ENCODE measurements around the gene ZCCHC24.

Gene ZCCHC24

DNA sequence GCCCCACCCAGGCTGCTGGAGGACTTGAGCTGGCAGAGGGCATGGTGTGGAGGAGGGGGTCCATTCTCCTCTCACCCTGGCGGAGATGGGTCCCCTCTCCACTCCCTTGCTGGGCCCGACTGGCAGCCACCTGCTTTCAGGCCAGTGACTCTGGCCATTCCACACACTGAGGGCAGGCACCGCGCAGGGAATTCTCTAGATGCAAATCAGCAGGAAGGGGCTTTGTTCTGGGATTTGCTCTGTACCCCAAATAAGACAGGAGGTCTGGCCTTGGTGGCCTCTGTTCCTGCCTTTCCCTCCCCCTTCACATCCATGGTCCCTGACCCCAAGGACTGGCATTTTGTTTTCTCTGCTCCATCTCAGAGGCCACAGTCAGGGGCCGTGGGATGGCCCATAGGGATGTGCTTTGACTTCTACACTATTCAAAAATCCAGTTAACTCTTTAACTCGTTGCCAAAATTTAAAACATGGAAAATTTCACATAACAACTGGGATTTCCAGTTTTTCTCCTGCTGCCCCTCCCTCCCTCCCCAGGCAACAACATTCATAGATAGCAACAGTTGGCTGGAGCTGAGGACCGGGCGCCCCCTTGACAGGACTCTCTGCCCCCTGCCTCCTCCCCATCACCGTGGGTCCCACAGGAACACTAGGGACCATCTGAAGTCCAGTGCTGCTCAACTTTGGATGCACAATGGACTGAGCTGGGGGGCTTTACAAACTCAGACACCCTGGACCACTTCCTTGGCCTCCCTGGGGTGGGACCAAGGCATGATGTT, 64.3 kb downstream of the ZCCHC24 start:
- no peak for DNase-seq

DNA sequence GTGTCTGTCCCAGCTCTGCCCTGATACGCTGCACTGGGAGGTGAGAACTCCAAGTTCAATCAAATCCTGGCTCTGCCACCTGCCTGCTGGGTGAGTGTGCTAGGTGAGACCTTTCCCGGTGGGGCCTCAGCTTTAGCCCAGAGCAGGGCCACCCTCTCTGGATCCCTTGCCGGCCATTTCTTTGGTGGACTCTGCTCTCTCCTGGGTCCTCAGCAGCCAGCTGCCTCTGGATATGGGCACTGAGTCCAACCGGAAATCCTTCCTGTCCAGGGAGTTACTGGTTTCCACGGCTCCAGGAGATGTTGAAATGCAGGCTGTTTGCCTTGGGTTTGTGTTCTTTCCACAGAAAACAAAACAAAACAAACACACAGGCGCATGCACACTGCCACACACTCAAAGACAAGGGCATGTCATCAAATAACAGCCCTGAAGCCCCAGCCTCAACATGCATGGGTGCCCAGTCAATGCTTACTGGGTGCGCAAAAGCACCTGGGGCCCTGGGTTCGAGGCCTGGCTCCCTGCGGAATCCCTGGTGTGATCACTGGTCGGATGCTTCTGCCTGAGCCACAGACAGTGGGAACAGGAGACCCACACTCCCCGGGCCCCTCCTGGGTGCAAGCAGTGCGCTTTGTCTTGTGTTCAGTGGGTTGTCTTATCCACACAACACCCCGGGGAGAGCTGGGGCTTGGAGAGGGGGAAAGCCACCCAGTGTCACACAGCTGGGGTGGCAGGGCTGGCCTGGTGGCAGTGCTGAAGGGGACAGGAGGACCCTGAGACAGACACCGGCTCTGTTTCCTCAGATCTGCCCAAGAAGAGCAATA, 65.1 kb downstream of the ZCCHC24 start:
- DNase-seq, result no peak

DNA sequence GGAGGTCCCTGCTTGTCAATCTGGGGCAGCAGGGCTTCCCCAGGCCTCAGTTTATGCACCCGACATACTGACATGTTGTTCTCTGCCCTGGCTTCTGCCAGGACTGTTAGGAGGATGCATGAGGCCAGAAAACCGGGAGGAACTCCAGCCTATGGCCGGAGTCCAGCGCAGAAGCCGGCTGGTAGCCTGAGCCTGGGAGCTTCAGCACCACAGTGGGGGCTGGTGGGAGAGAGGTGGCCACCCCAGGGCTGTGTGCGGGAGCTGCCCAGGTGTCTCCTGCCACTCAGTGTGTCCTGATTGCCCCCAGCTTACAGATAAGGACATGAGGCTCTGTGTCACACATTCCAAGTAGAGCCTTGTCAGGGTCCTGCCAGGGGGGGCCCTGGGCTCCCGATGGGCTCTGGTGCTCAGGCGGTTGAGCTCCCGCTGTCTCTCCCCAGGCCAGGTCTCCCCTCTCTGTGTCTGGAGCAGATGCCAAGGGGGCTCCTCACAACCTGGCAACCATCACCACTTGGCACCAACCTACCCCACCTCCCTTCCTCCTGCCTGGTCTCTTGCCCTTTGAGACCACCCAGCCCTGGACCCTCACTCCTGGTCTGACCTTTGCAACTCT, 65.8 kb downstream of the ZCCHC24 start:
- no peak for DNase-seq

DNA sequence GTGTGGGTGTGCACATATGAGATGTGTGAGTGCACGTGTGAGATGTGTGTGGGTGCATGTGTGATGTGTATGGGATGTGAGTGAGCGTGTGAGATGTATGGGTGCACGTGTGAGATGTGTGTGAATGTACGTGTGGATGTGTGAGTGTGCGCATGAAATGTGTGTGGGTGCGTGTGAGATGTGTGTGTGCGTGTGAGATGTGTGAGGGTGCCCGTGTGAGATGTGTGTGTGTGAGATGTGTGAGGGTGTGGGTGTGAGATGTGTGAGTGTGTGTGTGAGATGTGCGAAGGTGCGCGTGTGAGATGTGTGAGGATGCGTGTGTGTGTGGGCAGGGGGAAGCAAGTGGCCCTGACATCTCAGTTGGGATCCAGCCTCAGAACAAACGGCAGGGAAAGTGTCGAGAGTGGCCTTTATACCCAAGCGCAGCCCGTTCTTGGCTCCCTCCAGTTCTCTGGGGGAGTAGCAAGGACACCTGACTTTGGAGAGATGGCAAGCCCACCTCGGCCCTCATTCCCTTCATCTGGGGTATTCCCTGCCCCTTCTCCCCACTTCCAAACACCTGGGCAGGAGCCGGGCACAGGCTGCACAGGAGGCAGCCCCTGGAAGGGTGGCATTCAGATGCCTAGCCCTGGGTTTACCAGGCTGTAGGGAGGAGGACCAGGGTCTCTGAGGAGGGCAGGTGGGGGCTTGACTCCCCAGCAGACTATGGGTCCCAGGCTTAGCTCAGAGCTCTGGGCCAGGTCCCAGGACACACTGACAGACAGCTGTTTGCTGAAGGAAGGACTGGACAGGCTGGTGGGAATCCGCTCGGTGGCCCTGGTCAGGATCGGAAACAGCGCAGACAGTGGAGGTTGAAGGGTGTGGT, 66.5 kb downstream of the ZCCHC24 start:
- DNase-seq, result no peak

DNA sequence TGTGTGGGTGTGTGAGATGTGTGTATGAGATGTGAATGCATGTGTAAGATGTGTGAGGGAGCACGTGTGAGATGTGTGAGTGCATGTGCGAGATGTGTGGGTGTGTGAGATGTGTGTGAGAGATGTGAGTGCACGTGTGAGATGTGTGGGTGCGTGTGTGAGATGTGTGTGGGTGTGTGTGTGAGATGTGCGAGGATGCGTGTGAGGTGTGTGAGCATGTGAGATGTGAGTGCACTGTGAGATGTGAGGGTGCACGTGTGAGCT, 67.1 kb downstream of the ZCCHC24 start:
- no peak for DNase-seq

DNA sequence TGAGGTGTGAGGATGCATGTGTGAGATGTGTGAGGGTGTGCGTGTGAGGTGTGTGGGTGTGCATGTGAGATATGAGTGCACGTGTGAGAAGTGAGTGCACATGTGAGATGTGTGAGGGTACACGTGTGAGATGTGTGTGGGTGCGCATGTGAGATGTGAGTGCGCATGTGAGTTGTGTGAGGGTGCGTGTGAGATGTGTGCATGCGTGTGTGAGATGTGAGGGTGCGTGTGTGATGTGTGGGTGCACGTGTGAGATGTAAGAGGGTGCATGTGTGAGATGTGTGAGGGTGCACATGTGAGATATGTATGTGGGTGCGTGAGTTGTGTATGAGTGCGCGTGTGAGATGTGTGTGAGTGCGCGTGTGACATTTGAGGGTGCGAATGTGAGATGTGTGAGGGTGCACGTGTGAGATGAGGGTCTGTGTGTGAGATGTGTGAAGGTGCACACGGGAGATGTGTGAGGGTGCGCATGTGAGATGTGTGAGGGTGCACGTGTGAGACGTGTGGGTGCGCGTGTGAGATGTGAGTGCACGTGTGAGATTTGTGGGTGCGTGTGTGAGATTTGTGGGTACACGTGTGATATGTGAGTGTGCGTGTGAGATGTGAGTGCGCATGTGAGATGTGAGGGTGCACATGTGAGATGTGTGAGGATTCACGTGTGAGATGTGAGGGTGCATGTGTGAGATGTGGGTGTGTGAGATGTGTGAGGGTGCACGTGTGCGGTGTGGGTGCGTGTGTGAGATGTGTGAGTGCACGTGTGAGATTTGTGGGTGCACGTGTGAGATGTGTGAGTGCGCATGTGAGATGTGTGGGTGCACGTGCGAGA, 67.7 kb downstream of the ZCCHC24 start:
- no peak for DNase-seq

DNA sequence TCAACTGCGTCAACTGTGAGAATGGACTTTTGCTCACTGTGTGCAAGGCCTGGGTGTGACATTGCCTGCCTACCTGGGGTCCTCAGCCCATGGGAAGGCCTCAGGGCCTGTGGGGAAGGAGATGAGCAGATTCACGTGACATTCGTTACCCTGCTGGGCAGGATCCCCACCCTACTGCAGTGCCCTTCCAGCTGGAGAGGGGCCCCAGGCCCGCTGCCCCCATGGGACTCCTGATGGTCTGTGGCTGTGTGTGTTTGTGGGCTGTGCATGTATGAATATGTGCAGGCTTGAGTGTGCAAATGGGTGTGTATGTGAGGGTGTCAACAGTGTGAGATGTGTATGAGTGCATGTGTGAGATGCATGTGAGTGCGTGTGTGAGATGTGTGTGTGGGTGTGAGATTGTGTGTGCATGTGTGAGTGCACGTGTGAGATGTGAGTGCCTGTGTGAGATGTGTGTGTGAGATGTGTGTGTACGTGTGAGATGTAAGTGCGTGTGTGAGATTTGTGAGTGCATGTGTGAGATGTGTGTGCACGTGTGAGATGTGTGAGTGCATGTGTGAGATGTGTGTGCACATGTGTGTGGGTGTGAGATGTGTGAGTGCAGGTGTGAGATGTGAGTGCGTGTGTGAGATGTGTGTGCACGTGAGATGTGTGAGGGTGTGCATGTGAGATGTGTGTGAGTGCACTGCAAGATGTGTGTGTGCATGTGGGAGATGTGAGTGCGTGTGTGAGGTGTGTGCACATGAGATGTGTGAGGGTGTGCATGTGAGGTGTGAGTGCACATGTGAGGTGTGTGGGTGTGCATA, 68.5 kb downstream of the ZCCHC24 start:
- DNase-seq, result no peak

DNA sequence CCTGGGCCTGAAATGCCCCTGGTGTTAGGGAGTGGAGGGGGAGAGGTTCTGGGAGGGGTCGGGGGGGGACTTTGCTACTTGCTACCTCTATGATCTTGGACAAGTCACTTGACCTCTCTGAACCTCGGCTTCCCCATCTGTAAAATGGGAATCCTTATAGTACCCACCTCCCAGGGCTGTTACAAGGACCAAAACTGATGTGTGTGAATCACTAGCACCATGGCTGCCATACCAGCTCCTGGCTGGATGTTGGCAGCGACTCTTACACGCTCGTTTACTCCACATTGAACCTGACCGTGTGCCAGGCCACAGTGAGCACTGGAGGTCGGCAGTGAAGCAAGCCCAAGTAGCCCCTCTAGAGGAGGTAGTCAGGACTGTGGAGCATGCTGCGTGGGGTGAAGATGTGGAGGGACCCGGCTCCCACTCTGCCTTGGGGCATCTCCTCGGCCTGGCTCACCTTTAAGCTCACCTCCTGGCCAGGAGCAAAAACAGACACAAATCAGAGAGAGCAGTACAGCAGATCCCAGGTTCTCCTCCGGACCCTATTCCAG, 69.3 kb downstream of the ZCCHC24 start:
- DNase-seq, result no peak

DNA sequence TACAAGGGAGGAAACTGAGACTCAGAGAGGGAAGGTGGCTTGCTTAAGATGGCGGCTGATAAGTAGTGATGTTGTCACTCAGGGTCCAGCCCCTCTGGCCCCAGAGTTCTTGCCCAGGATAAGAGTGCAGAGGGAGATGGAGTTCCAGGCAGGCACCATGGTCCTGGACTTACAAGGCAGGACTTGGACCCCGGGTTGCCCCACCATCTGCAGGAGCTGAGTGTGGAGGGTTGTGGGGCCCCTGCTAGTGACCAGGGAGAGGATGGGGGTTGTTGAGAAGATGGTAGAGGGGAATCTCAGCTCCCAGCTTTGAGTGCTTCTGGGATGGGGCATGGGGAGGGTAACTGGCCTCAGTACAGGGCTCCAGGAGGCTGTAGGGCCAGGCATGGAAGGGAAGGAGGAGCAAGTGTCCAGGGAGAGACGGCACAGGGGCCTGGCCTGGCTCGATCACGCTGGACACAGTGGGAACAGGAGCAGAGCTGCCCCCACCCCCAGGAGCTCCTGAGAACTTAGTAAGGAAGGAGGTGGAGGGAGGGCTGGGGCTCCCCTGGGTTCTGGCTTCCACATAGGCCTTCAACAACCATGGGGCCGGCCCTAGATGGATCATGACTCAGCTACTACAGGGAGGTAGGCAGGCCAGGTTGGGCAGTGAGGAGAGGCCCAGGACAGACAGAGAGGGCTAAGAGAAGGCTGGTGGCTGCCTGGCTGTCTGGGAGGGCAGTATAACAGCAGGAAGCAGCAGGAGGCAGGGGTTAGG, 69.9 kb downstream of the ZCCHC24 start:
- DNase-seq, result no peak

DNA sequence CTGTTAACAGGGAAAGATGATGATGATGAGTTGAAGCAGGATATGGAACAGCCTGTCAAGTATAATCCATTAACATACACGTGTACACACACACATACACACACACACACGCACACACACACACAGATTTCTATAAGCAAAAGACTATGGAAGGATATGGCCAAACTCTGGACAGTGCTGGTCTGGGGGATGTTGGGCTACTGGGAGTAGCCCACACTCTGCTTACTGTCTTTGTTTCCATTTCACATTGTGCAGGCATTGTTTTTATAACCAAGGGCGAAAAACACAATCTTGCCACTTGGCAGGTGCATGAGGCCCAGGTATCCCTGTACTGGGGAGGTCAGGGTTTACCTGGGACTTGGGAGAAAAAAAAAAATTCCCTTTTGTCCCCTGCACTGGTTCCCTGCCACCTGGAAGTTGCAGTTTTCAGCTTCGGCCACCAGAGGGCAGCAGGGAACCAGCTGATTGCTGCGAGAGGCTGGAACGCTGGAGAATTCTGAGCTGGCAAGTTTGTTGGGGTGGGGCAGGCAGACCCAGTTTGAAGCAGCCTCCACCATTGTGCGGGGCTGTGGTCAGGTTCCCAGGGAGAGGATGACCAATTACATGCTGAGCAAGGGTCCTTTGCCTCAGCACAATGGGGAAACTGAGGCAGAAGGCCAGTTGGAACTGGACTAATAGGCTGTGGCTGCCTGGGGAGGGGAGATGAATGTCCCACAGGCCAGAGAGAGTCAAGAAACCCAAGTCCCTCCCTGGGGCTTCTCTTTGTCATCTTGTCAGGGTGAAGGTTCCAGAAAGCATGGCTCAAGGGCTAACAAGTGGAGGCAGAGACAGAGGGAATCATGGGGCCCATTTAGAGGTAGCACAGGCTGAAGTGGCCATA, 70.9 kb downstream of the ZCCHC24 start:
- peak; percentile 4 to 66 for DNase-seq

DNA sequence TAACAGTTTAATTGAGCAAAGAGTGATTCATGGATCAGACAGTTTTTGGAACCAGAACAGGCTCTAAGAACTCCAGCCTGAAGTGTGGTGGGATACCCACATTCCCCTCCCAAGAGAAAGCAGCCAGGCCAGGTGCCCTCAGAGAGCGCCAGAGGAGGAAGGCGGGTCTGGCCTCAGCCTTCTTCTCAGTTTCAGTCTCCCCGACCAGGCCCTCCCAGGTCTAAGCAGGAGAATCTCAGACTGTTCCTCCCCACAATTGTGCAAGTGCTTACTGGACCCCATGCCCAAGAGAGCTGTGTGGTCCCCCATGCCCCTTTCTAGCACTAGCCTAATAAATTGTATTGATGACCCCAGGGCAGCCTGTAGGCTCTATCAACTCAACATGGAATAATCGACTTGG, 72.6 kb downstream of the ZCCHC24 start:
- no peak for DNase-seq

DNA sequence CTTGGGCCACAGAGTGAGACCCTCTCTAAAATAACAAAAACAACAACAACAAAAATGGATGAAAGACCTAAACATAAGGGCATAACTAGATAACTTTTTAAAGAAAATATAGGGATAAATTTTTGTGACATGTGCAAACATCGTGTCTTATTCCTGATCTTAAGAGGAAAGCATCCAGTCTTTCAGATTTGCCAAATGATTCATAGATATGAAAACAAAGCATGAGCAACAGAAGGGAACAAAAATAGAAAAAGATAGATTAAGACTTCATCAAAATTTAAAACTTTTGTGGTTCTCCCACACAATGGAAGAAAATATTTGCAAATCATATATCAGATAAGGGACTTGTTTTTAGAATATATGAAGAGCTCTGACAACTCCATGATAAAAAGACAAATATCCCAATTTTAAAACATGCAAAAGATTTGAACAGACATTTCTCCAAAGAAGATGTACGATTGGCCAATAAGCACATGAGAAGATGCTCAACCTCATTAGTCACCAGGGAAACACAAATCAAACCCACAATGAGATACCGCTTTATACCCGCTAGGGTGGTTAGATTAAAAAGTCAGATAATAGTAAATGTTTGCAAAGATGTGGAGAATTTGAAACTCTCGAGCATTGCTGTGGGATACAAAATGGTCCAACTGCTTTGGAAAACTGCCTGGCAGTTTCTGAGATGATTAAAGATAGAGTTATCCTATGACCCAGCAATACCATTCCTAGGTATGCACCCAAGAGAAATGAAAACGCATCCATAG, 77.8 kb downstream of the ZCCHC24 start:
- DNase-seq, result no peak

DNA sequence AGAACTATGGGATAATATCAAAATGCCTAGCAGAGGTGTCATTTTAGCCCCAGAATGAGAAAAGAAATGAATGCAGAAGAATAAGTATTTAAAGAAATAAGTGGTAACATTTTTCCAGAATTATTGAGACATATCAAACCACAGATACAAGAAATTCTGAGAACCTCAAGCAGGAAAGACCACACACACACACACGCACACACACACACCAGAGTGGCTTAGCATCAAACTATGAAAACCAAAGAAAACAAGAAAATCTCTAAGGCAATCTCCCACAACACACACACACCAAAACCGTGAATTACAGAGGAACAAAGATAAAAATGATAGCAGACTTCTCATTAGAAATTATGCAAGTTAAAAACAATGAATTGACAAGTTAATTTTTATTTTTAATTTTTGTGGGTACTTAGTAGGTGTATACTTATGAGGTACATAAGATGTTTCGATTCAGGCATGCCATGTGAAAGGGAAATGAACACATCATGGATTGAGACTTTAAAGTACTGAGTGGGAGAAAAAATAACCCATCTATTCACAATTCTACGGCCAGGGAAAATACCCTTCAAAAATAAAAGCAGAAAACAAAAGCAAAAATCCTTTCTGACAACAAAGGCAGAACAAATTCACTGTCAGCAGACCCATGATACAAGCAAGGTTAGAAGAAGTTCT, 83.6 kb downstream of the ZCCHC24 start:
- DNase-seq, result no peak

DNA sequence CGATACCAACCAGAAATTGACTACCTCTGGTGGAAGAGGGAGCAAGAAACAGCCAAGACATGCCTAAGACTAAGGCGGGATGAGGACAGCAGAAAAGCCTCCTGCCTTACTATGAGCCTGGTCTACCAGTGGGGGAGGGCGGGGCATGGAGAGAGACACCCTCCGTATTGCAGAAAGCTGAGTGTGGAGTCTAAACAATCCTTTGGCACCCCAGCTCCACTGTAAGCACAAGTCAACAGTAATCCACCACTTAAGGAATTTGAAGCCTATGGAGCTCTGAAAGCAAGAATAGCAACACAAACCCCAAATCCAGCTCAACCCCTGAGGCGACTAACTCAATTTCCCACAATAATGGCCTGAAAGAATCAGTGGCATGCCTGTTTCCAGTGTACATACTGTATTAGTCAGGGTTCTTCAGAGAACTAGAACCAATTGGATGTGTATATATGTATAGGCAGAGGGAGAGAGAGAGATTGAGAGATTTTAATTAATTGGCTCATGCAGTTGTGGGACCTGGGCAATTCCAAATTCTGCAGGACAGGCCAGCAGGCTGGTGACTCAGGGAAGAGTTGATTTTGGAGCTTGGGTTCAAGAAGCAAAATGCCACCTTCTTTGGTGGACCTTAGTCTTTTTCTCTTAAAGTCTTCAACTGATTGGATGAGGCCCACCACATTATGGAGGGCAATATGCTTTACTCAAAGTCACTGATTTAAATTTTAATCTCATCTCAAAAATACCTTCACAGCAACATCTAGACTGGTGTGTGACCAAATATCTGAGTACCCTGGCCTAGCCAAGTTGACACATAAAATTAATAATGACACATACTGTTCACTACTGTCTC, 84.7 kb downstream of the ZCCHC24 start:
- DNase-seq, result no peak

DNA sequence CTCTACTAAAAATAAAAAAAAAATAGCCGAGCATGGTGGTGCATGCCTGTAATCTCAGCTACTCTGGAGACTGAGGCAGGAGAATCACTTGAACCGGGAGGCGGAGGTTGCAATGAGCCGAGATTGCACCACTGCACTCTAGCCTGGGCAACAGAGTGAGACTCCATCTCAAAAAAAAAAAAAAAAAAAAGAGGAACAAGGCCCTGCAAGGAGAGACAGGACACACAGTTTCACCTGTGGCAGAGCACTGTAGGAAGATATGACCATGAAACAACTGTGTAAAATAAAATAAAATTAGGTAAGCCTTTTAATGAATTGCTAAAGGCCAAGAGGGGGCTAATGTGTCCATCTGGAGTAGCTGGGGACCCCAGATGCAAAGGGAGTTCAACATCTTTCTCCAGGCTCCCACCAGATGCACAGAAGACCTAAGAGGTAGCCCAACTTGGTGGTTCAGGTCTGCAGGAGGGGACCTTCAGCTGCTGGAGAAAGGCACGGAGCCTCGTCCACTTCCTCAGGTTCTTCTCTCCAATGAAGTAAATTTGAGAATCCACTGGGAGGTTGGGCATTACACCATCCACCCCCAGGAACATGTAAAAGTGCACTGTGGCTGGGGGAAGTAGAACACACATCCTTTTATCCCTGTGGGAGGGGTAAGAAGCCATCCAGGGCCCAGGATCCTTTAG, 85.5 kb downstream of the ZCCHC24 start:
- DNase-seq, result no peak

DNA sequence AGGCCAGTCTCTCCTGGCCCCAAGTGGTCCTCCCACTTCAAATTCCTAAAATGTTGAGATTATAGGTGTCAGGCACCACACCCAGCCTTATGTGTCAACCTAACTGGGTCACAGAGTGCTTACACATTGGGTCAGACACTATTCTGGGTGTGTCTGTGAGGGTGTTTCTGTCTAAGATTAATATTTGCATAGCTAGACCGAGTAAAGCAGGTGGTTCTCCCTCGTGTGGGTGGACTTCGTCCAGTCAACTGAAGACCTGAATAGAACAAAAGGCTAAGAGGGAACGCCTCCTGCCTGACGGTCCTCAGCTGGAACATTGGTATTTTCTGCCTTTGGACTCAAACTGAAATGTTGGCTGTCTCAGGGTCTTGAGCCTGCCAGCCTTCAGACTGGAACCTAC, 86.6 kb downstream of the ZCCHC24 start:
- peak; percentile 83 to 86 for DNase-seq
